T-helper 1 cell treated with Interleukin-12 subunit alpha and Interleukin-12 subunit beta and Interleukin-4 antibody, amounts not matched to agents 30 μg/mL and 1 μg/mL, for 36 hours (primary cell): Measurements from ENCODE around the gene SSNA1.
A peak's percentile ranks its signal among the peaks of the same experiment; 100 is the strongest.

Experiments used
- H3K27ac Mint-ChIP-seq: one replicate; pipeline ENCODE4 v1.8.0; 2021; ENCODE audit warnings: mild to moderate bottlenecking, mixed read lengths
- H3K27me3 Mint-ChIP-seq: one replicate; pipeline ENCODE4 v1.8.0; 2021; ENCODE audit warnings: low read depth, mixed read lengths
- H3K36me3 Mint-ChIP-seq: one replicate; pipeline ENCODE4 v1.8.0; 2021; ENCODE audit warnings: low read depth, mixed read lengths
- H3K4me1 Mint-ChIP-seq: one replicate; pipeline ENCODE4 v1.8.0; 2021; ENCODE audit warnings: low read depth, mixed read lengths
- H3K4me3 Mint-ChIP-seq: one replicate; pipeline ENCODE4 v1.8.0; 2021; ENCODE audit warnings: mild to moderate bottlenecking, moderate library complexity, mixed read lengths
- H3K9me3 Mint-ChIP-seq: one replicate; pipeline ENCODE4 v1.8.0; 2021; ENCODE audit warnings: mixed read lengths

Gene SSNA1

GRCh38 chr9:137182836-137183235 is 5.6 kb upstream of the SSNA1 start:
- Mint-ChIP-seq H3K27ac (no peak overlapping the region), H3K4me3 (no peak overlapping the region), H3K9me3 (no peaks in the 10 kb centered on the region), H3K27me3 (no peaks in the 10 kb centered on the region), H3K4me1 (peaks cover 13% of the 10 kb centered on the region), H3K36me3 (peaks cover 7% of the 10 kb centered on the region)

DNA sequence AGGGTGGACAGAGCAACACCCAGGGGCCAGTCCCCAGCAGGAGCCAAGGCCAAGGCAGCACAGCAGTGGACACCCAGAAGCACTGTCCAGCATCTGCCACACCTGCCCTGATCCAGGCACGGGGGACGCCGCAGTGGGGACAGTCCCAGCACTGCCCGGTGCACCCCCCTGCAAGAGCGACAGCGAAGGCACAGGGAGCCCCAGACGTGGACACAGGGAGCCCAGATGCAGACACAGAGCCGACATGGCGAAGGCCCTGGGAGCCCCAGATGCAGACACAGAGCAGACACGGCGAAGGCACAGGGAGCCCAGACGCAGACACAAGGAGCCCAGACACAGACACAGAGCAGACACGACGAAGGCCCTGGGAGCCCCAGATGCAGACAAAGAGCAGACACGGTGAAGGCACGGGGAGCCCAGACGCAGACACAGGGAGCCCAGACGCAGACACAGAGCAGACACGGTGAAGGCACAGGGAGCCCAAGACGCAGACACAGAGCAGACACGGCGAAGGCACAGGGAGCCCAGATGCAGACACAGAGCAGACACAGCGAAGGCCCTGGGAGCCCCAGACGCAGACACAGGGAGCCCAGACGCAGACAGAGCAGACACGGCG is 4.4 kb upstream of the SSNA1 start:
- Mint-ChIP-seq H3K4me3 (no peak overlapping the region), H3K27me3 (no peaks in the 10 kb centered on the region), H3K4me1 (peaks cover 15% of the 10 kb centered on the region), H3K9me3 (no peaks in the 10 kb centered on the region), H3K27ac (peak overlapping the region; percentile 49), H3K36me3 (peaks cover 9% of the 10 kb centered on the region)

DNA sequence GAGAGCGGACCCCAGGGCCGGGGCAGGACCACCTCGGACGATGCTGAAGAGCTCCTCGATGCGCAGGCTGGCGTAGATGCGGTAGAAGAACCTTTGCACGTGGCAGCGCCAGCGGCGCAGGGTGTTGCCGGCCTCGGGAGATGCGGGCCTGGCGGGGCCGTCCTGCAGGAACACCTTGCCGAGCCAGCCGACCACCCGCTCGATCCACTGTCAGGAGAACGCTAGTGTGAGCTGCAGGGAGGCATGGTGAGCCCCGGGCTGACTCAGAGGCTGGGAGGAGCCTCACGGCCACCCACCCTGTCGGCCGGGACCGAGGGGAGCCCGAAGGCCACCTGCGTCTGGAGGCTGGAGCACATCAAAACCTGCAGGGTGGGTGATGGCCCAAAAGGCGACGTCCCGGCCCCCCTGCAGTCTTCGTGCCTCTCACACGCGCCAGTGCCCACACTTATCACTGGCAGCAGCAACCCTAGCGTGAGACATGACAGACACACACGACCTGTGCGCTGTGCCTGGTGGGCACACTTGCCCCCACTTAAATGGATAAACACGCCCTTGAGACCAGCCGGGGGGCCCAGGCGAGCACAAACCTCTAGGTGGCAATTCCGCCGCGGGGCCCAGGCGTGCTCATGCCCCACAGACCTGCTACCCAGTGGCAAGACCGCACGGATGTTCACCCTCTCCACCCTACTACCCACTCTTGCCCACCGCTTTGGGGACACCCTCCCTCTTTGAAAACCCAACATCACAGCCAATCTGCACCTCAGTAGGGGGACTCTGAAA is 3.4 kb upstream of the SSNA1 start:
- no peaks in the 10 kb centered on the region for H3K27me3 Mint-ChIP-seq
- H3K27ac Mint-ChIP-seq = no peak overlapping the region
- peaks cover 20% of the 10 kb centered on the region for H3K4me1 Mint-ChIP-seq
- H3K9me3 Mint-ChIP-seq = no peaks in the 10 kb centered on the region
- no peak overlapping the region for H3K4me3 Mint-ChIP-seq
- H3K36me3 Mint-ChIP-seq = peaks cover 10% of the 10 kb centered on the region

- peaks cover 20% of the 10 kb centered on the region for H3K4me1 Mint-ChIP-seq
- H3K4me3 Mint-ChIP-seq = no peak overlapping the region
These were observed 2.6 kb upstream of the SSNA1 start for GRCh38 chr9:137185921-137186320.

GRCh38 chr9:137186385-137186784 is 2.1 kb upstream of the SSNA1 start:
- Mint-ChIP-seq H3K9me3 (no peaks in the 10 kb centered on the region), H3K4me3 (peak overlapping the region; percentile 92), H3K27me3 (no peaks in the 10 kb centered on the region), H3K27ac (no peak overlapping the region), H3K4me1 (peaks cover 20% of the 10 kb centered on the region), H3K36me3 (peaks cover 16% of the 10 kb centered on the region)

More at GRCh38 chr9:137185921-137186320, 2.6 kb upstream of the SSNA1 start:
- H3K36me3 Mint-ChIP-seq = peaks cover 13% of the 10 kb centered on the region
- H3K27me3 Mint-ChIP-seq = no peaks in the 10 kb centered on the region
- H3K27ac Mint-ChIP-seq = no peak overlapping the region
- no peaks in the 10 kb centered on the region for H3K9me3 Mint-ChIP-seq

GRCh38 chr9:137187386-137187785 is 1.1 kb upstream of the SSNA1 start:
- no peaks in the 10 kb centered on the region for H3K27me3 Mint-ChIP-seq
- peak overlapping the region; percentile 89 for H3K27ac Mint-ChIP-seq
- peaks cover 20% of the 10 kb centered on the region for H3K4me1 Mint-ChIP-seq
- peak overlapping the region; percentile 92 for H3K4me3 Mint-ChIP-seq
- H3K36me3 Mint-ChIP-seq = peaks cover 13% of the 10 kb centered on the region
- no peaks in the 10 kb centered on the region for H3K9me3 Mint-ChIP-seq

GRCh38 chr9:137188086-137188489 is 388 bp upstream of the SSNA1 start:
- H3K27me3 Mint-ChIP-seq = no peaks in the 10 kb centered on the region
- no peaks in the 10 kb centered on the region for H3K9me3 Mint-ChIP-seq
- peak overlapping the region; percentile 89 for H3K27ac Mint-ChIP-seq
- peak overlapping the region; percentile 92 for H3K4me3 Mint-ChIP-seq
- peaks cover 13% of the 10 kb centered on the region for H3K36me3 Mint-ChIP-seq
- peaks cover 20% of the 10 kb centered on the region for H3K4me1 Mint-ChIP-seq

GRCh38 chr9:137189297-137190295 is 1.1 kb downstream of the SSNA1 start:
- Mint-ChIP-seq H3K27me3 (no peaks in the 10 kb centered on the region), H3K4me1 (peaks cover 16% of the 10 kb centered on the region), H3K27ac (peak overlapping the region; percentile 91), H3K36me3 (peaks cover 9% of the 10 kb centered on the region), H3K9me3 (no peaks in the 10 kb centered on the region), H3K4me3 (peak overlapping the region; percentile 94)

DNA sequence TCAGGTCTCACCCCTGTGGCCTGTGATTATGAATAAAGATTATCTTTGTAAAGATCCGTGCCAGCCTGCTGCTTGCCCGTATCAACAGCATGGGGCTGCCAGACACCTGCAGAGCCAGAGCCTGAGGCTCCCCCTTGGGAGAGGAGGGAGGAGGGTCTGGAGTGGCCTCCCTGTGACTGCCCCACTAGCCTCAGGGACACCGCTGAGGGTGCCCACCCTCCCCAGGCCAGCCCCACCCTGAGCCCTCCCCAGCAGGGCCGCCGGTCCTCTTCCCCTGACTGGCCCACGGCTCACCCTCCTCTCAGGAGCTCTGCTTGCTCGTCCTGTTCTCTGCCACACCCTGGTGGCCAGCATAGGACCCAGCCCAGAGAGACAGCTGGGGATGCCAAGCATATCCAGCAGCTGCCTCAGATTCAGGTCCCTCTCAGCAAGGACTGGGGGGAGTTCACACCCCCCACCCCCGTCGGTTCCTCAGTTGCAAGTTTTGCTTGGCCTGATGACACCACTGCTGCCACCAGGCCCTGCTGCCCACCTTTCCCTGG is 1.9 kb downstream of the SSNA1 start:
- Mint-ChIP-seq H3K4me1 (peaks cover 16% of the 10 kb centered on the region), H3K36me3 (peaks cover 9% of the 10 kb centered on the region), H3K4me3 (peak overlapping the region; percentile 66), H3K27ac (peak overlapping the region; percentile 45), H3K9me3 (no peaks in the 10 kb centered on the region), H3K27me3 (no peaks in the 10 kb centered on the region)

DNA sequence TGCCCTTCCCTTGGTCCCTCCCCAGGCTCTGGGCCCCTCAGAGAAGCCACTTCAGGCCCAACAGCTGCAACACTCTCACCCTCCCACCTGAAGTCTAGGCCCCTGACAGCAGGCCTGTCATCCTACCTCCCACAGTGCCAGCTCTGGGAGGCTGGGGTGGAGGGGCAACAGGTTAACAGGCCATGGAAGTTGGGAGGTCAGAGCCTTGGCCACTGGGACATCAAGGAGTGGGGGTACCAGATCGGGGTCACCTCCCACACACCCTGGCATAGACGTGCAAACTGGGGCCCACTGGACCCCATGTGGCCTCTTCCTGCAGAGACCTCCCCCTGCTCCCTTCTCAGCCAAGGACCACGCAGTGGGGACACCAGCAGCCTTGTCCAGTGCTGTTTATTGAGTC is 2.8 kb downstream of the SSNA1 start:
- H3K27me3 Mint-ChIP-seq = no peaks in the 10 kb centered on the region
- no peak overlapping the region for H3K27ac Mint-ChIP-seq
- peak overlapping the region; percentile 66 for H3K4me3 Mint-ChIP-seq
- H3K4me1 Mint-ChIP-seq = peaks cover 16% of the 10 kb centered on the region
- peaks cover 9% of the 10 kb centered on the region for H3K36me3 Mint-ChIP-seq
- H3K9me3 Mint-ChIP-seq = no peaks in the 10 kb centered on the region

DNA sequence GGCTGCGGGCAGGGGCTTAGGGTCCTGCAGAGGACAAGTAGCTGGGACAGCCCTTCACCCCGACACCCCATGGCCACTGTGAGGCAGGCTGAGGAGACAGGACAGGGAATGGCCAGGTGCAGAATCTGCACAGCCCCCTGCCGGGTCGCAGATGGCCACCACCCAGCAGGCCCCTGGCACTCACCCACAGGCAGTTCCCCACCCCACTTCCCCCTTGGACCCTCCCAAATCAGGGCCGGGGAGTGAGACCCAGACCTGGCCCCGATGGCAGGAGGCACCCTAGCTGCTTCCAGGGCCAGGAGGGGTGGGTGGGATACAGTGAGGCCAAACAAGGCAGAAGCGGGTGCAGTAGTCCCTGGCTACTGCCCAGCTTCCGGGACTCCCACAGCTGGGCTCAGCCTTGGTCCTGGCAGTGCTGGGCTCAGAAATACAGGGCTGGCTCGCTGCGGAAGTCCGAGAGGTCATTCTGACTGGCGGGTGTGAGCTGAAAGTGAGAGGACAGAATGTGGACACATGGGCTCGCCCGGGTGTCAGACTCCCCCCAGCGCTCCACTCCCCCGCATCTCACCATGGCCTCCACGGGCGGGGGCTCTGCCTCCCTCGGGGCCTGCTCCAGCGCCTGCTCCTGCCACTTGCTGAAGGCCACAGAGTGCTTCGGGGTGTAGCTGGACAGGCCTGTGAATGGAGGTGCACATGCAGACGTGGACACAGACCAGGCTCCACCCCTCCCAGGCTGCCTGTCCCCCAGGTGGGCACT is 3.4 kb downstream of the SSNA1 start:
- Mint-ChIP-seq H3K36me3 (peaks cover 9% of the 10 kb centered on the region), H3K4me3 (no peak overlapping the region), H3K9me3 (no peaks in the 10 kb centered on the region), H3K27ac (no peak overlapping the region), H3K27me3 (no peaks in the 10 kb centered on the region), H3K4me1 (peaks cover 14% of the 10 kb centered on the region)

DNA sequence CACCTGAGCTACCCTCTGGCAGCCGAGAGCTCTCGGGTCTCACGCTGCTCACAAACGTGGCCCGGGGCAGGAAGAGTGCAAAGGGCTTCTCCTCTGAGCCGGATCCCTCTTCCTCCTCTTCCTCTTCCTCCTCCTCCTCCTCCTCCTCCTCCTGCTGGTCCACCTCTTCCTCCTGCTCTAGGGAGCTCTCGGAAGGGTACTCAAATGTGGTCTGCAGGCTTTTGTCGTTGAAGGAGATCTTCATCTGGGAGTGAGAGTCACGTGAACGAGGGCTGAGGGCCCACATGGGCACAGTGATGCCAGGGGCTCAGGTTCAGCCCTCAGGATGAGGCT is 3.9 kb downstream of the SSNA1 start:
- no peaks in the 10 kb centered on the region for H3K27me3 Mint-ChIP-seq
- H3K27ac Mint-ChIP-seq = no peak overlapping the region

DNA sequence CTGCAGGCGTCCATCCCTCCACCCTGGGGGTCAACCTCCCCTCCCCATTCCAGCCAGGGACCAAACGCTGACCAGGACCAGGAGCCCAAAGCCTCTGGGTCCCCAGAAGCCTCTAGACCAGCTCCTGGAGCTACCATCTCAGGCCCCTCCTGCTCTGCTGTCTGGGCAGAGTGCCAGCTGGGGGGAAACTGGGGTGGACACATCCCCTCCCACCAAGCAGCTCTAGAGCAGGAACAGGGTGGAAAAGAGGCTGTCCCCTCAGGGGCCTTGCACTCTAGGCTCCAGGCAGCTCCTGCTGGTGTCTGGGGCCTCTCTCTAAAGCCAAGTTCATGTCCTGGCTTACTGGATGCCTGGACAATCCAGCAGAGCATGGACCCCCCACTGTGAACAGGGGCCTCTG is 4.4 kb downstream of the SSNA1 start:
- peaks cover 9% of the 10 kb centered on the region for H3K36me3 Mint-ChIP-seq
- H3K27ac Mint-ChIP-seq = no peak overlapping the region
- peaks cover 7% of the 10 kb centered on the region for H3K4me1 Mint-ChIP-seq
- H3K9me3 Mint-ChIP-seq = no peaks in the 10 kb centered on the region
- H3K4me3 Mint-ChIP-seq = no peak overlapping the region
- no peaks in the 10 kb centered on the region for H3K27me3 Mint-ChIP-seq

More for the DNA sequence above, 3.9 kb downstream of the SSNA1 start:
- Mint-ChIP-seq H3K4me1 (peaks cover 9% of the 10 kb centered on the region), H3K4me3 (no peak overlapping the region), H3K9me3 (no peaks in the 10 kb centered on the region), H3K36me3 (peaks cover 9% of the 10 kb centered on the region)

GRCh38 chr9:137193771-137194170 is 5.3 kb downstream of the SSNA1 start:
- Mint-ChIP-seq H3K36me3 (peaks cover 9% of the 10 kb centered on the region), H3K27ac (no peak overlapping the region), H3K4me3 (no peak overlapping the region), H3K9me3 (no peaks in the 10 kb centered on the region), H3K27me3 (no peaks in the 10 kb centered on the region), H3K4me1 (peaks cover 7% of the 10 kb centered on the region)
